Upper lobe of right lung (tissue), 1 donor: ENCODE results near the gene KIFC1. TPM values are rescaled to one million over a fixed set of nuclear protein-coding genes. Genes with fewer than 3 reads are reported as not detected.

ENCODE experiments used
- ATAC-seq: fragments of 200-7000 bp; cut with Tn5 transposase; one replicate; pipeline ENCODE4 v1.9.1; 2020; ENCODE audit warnings: mild to moderate bottlenecking, moderate library complexity
- DNase-seq: peaks from one replicate; pipeline ENCODE4 v3.0.0-alpha.2; 2020
- H3K27ac ChIP-seq: fragments of 200-600 bp; one replicate; pipeline ENCODE4 v1.8.0; 2022
- H3K27me3 ChIP-seq: fragments of 200-600 bp; one replicate; pipeline ENCODE4 v1.8.0; 2022; ENCODE audit warnings: mild to moderate bottlenecking
- H3K36me3 ChIP-seq: fragments of 200-600 bp; one replicate; pipeline ENCODE4 v1.8.0; 2022
- H3K4me1 ChIP-seq: fragments of 200-600 bp; one replicate; pipeline ENCODE4 v1.8.0; 2022
- H3K4me3 ChIP-seq: fragments of 200-600 bp; one replicate; pipeline ENCODE4 v1.8.0; 2022; ENCODE audit warnings: mild to moderate bottlenecking
- H3K9me3 ChIP-seq: fragments of 200-600 bp; one replicate; pipeline ENCODE4 v1.8.0; 2022
- intact Hi-C: fragments of 100-400 bp; cut with DNase I; formaldehyde crosslinking; loops from one replicate; pipeline ENCODE4 v1.11.0; 2022
- total RNA-seq: library from RNA; stranded (reverse); fragmentation: NEBNext Ultra II Directional; extraction: Animal tissue kit (Norgen Biotek cat#: 25700); gene quantifications from one replicate; pipeline ENCODE4 v1.2.1, GENCODE V29; 2021
- TF ChIP-seq, protein P1 (sequence below): fragments of 200-600 bp; IDR thresholded peaks from one replicate; pipeline ENCODE4 v1.8.0; 2022; ENCODE audit warnings: antibody characterized with exemption
- donor health status: DM: no; HTN: yes; CAD: no; lungs with severe emphysema.

The KIFC1 gene
- total RNA-seq, 1 donor from 2014 or later, result 2.3 TPM

DNA sequence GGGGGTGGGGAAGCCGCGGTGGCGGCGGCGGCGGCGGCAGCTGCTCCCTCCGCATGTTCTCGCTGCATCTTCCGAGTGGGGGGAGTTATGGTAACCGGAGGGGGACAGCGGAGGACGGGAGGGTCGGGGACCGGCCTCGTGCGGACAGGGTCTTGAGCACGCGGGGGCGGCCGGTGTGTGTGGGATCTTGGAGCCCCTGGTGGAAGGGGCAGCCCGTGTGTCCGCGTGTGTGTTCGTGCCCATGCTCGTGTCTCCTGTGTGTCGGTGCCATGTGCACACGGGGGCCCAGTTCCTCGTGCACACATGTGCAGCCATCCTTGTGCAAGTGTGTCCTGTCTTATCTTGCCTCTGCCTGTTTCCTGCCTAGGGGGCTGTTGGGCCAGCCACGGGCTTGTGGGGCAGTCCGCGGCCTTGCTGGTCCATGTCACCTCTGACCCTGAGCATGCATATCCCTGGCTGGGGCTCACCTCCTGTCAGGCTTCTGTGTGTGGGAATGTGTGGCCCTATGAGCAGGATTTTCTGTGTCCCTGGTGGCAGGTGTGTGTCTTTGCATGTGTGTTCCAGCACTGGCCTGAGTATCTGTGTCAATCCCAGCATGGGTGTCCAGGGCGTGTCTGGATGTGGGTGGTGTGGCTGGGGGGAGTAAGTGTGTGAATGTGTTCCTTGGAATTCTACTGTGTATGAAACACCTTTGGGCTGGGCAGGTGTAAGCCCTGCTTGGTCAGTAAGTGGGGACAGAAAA, 36.8 kb downstream of the KIFC1 start:
- no peaks in the 10 kb centered on the region for H3K36me3 ChIP-seq
- no peak for DNase-seq
- peaks cover 55% of the 10 kb centered on the region for H3K4me1 ChIP-seq
- H3K27ac ChIP-seq, result peak overlapping the region; percentile 39
- no peaks in the 10 kb centered on the region for H3K27me3 ChIP-seq
- no peaks in the 10 kb centered on the region for H3K9me3 ChIP-seq
- TF ChIP-seq, protein P1, sequence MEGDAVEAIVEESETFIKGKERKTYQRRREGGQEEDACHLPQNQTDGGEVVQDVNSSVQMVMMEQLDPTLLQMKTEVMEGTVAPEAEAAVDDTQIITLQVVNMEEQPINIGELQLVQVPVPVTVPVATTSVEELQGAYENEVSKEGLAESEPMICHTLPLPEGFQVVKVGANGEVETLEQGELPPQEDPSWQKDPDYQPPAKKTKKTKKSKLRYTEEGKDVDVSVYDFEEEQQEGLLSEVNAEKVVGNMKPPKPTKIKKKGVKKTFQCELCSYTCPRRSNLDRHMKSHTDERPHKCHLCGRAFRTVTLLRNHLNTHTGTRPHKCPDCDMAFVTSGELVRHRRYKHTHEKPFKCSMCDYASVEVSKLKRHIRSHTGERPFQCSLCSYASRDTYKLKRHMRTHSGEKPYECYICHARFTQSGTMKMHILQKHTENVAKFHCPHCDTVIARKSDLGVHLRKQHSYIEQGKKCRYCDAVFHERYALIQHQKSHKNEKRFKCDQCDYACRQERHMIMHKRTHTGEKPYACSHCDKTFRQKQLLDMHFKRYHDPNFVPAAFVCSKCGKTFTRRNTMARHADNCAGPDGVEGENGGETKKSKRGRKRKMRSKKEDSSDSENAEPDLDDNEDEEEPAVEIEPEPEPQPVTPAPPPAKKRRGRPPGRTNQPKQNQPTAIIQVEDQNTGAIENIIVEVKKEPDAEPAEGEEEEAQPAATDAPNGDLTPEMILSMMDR, result peak; percentile 31
- ATAC-seq, result peak; percentile 1
- intact Hi-C loops, result no loop called here
- peak overlapping the region; percentile 45 for H3K4me3 ChIP-seq

DNA sequence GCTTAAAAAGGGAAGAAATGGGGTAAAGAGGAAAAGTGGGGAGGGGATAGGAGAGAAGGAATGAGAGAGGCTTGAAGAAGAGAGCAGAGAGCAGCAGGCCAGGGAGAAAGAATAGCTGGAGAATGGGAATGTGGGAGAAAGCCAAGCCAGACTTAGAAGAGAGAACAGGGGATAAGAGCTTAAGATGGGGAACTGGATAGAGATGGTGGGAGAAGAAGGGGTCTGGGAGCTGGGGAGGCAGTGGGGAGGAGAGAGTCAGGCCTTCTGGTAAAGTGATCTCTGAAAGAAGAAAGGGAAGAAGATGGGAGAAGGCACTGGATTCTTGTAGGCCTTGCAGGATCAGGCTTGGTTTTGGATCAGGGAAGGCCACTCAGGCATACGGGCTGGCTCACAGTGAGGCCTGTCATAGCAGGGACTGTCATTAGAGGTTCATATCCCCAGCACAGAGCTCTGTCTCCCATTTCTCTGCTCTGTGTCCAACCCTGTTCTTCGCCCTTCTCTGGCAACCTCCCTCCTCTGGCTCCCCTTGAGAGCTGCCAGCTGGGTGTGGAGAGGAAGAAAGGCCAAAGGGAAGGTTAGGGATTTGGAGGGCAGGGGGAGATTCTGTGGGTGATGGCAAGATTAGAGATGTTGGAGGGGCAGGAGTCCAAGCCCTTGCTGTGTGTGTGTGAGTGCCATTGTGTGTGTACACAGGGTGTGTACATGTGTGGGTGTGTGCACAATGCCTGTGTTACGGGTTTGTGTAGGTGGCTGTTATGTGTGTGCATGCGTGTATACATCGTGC, 37.5 kb downstream of the KIFC1 start:
- no peaks in the 10 kb centered on the region for H3K9me3 ChIP-seq
- peaks cover 55% of the 10 kb centered on the region for H3K4me1 ChIP-seq
- DNase-seq (no peak), ATAC-seq (no peak)
- H3K27me3 ChIP-seq, result no peaks in the 10 kb centered on the region
- intact Hi-C loops, result no loop called here
- H3K4me3 ChIP-seq, result no peak overlapping the region
- TF ChIP-seq, protein P1, result no peak
- H3K27ac ChIP-seq, result peak overlapping the region; percentile 39
- no peaks in the 10 kb centered on the region for H3K36me3 ChIP-seq

DNA sequence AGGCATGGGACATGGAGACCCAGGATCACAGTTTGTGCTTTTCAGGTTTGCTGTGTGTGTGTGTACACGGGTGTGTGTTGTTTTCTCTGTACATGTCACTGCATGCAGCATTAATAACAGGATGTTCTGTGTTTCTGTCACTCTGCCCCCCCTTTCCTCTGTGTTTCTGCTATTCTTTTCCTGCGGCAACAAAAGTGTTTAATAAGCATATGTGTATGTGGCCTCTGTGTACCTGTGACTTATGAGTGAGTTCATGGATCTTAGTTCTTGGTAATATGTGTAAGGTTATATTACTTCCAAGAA, 38.1 kb downstream of the KIFC1 start:
- intact Hi-C loops, result no loop called here
- peaks cover 49% of the 10 kb centered on the region for H3K4me1 ChIP-seq
- no peaks in the 10 kb centered on the region for H3K9me3 ChIP-seq
- H3K27ac ChIP-seq, result no peak overlapping the region
- H3K36me3 ChIP-seq, result no peaks in the 10 kb centered on the region
- H3K4me3 ChIP-seq, result no peak overlapping the region
- ATAC-seq (no peak), DNase-seq (no peak)
- H3K27me3 ChIP-seq, result no peaks in the 10 kb centered on the region
- TF ChIP-seq, protein P1, result no peak

DNA sequence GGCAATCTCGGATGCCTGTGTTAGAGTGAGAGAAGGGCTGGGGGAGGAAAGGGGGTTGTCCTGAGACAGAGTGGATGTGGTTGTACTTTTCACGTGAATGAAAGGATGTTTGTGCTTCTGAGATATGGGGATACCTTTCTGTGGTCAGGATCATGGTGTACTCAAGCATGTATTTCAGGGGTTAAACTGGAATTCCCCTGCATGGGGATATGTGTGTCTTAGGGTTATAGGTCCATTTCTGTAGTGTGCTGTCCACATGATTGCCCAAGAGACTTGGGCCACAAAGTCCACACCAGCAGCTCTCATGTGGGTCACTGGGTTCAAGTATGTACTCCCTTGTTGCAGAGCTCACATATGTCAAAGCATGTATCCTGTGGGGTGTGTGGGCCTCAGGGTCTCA, 38.7 kb downstream of the KIFC1 start:
- intact Hi-C loops, result no loop called here
- Histone ChIP-seq H3K4me3 (no peak overlapping the region), H3K27ac (no peak overlapping the region), H3K36me3 (peaks cover under 1% of the 10 kb centered on the region), H3K27me3 (no peaks in the 10 kb centered on the region), H3K4me1 (peaks cover 46% of the 10 kb centered on the region), H3K9me3 (no peaks in the 10 kb centered on the region)
- TF ChIP-seq, protein P1, result no peak
- no peak for DNase-seq
- no peak for ATAC-seq

DNA sequence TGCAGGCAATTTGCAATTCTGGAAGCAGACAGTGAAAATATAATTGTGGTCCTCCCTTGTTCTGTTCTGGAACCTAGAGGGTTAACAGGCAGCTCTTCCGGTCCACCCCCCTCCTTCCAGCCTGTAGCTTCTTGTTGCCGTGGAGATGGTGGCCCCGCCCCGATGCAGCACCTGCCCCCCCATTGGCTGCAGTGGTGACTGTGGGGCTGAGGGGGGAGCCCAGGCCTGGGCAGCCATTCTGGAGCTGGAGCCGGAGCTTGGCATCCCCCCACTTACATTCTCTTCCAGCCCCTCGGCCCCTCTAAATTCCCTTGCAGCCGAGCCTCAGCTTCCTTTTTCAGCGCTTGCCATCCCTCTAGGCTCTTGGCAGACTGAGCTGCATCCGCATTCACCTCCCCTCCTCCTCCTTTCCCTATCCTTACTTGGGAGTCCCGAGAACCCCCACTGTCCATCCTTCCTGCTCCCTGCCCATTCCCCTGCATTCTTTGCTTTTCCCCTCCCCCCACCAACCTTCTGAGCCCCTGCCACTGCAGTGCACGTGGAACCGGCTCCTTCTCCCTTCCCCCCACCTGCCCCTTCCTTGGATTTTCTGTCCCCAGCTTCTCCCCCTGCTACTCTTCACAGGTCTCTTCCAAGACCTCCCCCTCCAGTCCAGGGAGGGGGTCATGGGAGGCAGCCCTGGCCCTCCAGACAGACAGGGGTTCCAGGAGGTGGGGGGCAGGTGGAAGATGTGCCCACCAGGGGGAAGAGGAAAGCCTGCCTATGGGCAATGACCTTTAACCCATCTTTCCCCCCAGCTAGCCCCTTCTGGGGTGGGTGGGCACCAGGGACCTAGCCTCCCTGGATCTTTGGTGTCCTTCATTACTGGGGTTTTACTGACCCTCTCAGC, 39.6 kb downstream of the KIFC1 start:
- H3K27ac ChIP-seq, result no peak overlapping the region
- intact Hi-C loops, result no loop called here
- TF ChIP-seq, protein P1, result no peak
- H3K36me3 ChIP-seq, result peaks cover 10% of the 10 kb centered on the region
- ATAC-seq, result peak; percentile 51
- H3K4me1 ChIP-seq, result peaks cover 46% of the 10 kb centered on the region
- no peak for DNase-seq
- no peaks in the 10 kb centered on the region for H3K9me3 ChIP-seq
- no peaks in the 10 kb centered on the region for H3K27me3 ChIP-seq
- H3K4me3 ChIP-seq, result no peak overlapping the region
